Smooth muscle cell of the brain vasculature (primary cell): ENCODE results near the gene MRPS22.
"Not testable (repeated sequence)": the region's sequence is repeated elsewhere in the genome, so short reads cannot be mapped to it uniquely, and the experiment has no call there.

ENCODE experiments used
- DNase-seq: peaks from one replicate; pipeline ENCODE4 v3.0.0-alpha.2; 2012; ENCODE audit warnings: low read depth, low spot score

MRPS22 gene

DNA sequence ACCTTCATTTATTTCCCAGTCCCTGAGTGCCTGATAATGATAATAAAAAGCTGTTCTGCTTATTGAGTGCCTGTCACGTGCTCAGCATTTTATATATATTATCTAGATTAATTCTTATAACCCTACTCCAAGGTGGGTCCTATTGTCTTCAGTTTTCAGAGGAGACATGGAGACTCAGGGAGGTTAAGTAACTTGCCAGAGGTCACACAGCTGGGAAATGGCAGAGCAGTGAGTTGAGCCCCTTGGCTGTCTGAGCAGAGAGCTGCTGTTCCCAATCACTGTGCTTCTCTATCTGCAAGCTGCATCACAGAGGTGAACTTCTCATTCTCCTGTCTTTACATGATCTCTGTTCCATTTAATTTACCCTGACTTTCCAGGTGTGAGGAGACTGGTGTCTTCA lies 32.3 kb upstream of the MRPS22 start:
- DNase-seq = no peak

GRCh38 chr3:139312416-139312815 lies 31.4 kb upstream of the MRPS22 start:
- DNase-seq = no peak

DNA sequence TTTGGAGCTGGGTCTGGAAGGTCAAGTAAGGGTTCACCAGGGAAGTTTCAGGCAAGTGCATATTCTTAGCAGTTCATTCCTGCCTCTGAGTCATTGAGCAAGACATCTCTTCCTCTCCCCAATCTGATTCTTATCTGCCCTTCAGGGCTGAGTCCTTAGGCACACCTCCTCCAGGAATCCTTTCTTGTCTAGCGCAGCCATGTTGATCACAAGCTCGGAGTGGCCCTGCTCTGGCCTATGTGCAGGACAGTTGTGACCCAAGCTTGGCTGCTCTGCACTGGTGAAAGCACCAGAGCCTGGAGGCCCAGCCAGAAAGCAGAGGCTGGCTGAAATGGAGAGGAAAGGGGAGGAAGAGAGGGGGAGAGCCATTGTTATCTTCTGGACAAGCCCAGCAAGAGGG lies 30.9 kb upstream of the MRPS22 start:
- DNase-seq = no peak

DNA sequence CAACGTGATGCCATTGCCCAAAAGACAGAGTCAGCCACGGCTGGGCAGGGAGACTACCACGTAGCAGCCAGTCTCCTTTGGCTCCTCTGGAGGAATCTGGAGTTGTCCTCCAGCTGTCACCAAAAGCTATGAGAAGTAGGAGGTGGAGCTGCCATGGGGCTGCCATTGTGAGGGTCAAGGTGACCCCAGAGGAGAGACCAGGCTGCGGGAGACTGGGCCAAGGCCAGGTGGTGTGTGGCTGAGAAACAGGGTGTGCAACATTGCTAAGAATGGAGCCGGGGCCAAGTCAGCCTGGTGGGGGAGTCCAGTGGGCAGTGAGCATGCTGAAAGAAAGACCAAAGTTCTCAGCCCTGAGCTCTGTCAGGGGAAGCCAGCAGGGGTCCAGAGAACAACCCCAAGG lies 29.9 kb upstream of the MRPS22 start:
- DNase-seq = no peak

DNA sequence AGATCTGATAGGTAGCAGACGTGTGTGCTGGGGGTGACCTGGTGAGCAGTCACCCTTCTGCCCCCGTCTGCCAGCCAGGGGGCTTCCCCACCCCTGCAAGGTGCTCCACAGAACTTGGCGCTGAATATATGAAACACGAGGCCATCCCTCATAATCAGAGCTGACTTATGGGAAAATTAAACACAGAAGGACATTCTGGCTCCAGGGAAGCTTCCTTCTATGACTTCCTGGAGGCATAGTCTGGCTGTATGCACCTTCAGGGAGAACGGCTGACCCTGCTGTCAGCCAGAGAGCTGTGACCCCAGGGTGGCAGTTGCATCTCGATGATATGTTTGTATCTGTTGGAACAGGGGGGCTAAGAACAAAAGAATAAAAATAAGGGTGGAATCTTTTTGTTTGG lies 26.6 kb upstream of the MRPS22 start:
- no peak for DNase-seq

GRCh38 chr3:139317660-139318430 lies 26.0 kb upstream of the MRPS22 start:
- no peak for DNase-seq

- DNase-seq = no peak
These were observed 25.4 kb upstream of the MRPS22 start for GRCh38 chr3:139318431-139318816.

- DNase-seq = no peak
These were observed 25.0 kb upstream of the MRPS22 start for GRCh38 chr3:139318826-139319225.

GRCh38 chr3:139319428-139320402 lies 24.1 kb upstream of the MRPS22 start:
- no peak for DNase-seq

DNA sequence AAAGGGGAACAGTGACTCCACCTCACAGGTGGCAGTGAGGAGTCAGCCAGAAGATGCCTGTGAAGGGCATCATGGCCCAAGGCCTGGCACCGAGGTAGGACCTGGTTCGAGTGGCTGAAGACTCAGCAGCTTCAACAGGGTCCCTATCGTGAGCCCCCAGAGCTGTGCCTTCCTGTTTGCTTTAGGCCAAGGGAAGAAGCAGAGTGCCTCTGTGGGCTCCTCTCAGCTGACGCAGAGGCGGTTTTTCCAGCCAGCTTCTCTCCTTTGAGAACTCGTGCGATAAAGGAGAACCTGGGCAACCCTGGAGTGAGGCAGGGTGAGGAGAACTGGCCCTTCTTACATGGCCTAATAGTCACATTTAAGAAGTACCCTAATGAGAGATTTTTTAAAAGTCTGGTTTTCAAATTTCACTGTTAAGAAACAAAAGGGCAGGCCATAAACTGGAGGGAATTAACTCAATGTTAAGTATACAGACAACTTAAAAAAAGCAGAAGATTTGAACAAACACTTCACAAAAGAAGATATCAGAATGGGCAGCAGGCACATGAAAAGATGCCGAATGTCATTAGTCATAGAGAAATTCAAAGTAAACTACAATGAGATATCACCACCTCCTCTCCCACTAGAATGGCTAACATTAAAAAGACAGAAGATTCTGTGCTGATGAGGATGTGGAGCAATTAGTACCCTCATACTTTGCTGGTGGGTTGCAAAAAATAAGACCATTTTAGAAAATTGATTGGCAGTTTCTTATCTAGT lies 23.1 kb upstream of the MRPS22 start:
- DNase-seq = no peak

- no peak for DNase-seq
These were observed 21.5 kb upstream of the MRPS22 start for GRCh38 chr3:139322346-139322745.

DNA sequence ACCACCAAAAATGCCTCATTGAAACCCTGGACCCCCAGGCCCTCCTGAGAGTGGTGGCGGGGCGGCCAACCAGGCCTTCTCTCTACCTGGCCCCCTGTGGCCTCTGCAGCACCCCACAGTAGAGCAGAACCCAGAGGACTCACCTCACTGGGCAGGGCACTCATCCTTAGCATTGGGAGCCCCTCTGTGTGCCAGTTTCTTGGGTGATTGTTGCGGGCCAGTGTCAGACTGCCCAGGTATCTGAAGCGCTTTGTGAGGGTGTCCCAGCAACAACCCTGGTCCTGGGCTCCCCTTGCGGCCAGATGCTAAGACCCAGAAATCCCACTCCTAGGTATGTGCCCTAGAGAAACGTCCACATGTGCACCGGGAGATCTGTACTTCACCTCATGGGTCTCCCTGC lies 20.7 kb upstream of the MRPS22 start:
- DNase-seq = no peak

- DNase-seq = no peak
These were observed 19.4 kb upstream of the MRPS22 start for GRCh38 chr3:139324456-139324855.

DNA sequence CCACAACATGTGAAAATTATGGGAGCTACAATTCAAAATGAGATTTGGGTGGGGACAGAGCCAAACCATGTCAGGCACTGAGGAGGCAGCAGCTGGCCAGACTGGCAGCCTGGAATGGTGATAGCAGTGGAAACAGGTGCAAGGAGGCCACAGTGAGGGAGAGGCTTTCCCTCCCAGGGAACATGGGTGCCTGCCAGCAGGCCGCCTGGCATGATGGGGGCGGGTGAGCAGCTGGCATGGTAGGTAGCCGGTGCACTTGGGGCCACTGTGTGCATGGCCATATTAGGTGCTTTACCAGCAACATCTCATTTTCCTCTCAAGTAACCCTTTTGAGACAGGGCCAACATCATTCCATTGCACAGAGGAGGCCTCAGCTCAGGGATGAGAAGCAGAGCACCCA lies 18.3 kb upstream of the MRPS22 start:
- DNase-seq = no peak

DNA sequence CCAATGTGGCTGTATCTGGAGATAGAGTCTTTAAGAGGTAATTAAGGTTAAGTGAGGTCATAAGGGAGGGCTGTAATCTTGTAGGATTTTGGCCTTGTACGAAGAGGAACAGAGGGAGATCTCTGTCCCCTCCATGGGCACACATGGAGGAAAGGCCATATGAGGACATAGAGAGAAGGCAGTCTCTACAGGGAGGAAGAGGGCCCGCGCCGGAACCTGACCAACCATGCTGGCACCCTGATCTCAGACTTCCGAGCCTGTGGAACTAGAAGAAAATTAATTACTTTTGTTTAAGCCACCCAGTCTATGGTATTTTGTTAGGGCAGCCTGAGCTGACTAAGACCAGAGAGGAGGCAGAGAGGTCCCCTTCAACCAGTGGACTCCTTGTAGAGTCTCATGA lies 17.7 kb upstream of the MRPS22 start:
- no peak for DNase-seq

- no peak for DNase-seq
These were observed 17.1 kb upstream of the MRPS22 start for GRCh38 chr3:139326707-139327106.

- no peak for DNase-seq
These were observed 16.6 kb upstream of the MRPS22 start for GRCh38 chr3:139327231-139327630.

DNA sequence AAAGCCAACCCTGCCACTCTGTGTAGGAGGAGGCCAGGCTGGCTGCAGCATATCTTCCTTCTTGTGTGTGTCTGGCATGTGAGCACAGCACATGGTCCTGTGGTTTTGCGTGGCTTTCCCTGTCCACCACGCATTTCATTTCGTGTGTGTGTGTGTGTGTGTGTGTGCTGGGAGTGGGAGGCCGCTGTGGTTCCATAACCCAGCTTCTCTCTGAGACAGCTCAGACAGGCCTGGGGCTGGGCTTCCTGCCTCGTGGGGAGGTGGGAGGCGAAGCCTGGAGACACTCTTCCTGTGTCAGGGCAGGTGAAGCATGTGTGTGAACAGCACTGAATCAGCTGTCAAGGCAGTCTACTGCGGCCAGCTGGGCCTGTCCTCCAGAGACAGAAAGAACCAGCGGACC lies 16.0 kb upstream of the MRPS22 start:
- DNase-seq = no peak

DNA sequence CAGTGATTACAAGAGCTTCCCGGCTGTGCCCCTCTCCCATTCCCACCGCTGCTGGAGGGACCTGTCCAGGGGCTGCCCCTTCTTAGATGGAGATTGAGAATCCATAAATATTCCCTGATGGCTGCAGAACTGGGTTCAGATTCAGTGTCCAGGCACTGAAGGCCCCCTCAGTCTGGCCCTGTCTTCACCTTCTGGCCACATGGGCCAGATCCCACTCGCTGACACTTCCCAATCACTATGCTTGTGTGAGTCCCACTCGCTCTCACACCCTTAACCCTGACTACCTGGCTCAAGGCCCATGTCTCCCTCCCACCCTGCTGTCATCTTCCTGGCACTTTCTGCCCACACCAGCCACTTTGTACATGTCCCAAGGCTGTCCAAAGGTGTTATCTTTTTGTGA lies 15.5 kb upstream of the MRPS22 start:
- DNase-seq = no peak

- DNase-seq = no peak
These were observed 14.4 kb upstream of the MRPS22 start for GRCh38 chr3:139329364-139329850.

DNA sequence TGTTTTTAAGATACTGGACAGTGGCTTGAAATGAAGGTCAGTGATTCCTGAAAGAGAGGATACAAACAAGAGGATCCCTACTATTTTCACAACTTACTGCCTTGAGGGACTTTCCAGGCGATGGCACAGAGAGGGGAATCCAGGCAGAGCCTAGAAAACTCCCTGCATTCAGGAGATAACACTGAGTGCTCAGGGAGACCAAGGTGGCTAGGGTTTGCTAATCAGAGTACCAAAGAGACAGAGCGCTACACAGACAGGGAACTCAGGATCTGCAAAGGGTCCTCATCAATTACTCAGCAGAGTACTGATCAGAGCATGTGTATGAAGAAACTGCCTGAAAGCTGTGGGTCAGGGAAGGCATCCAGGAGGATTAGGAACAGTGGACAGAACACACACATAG lies 11.7 kb upstream of the MRPS22 start:
- no peak for DNase-seq

GRCh38 chr3:139334675-139335074 lies 9.1 kb upstream of the MRPS22 start:
- not testable (repeated sequence) for DNase-seq
